Neural cell (in vitro differentiated cells): ENCODE measurements around the gene FAM237B. TPM values are rescaled to one million over a fixed set of nuclear protein-coding genes. Genes with fewer than 3 reads are reported as not detected.

Experiments used
- H2AFZ ChIP-seq: fragments of 200-600, 300-800 bp; sonication (generic), shearing (Covaris generic); 2 replicates; pipeline ENCODE4 v1.6.0; 2014; ENCODE audit warnings: low read depth, mild to moderate bottlenecking, antibody characterized with exemption, low read length, moderate library complexity
- H3F3A ChIP-seq: fragments of 200-600 bp; shearing (Covaris generic); 2 replicates; pipeline ENCODE4 v1.6.1; 2016; ENCODE audit warnings: mild to moderate bottlenecking, moderate library complexity, mixed read lengths, antibody characterized with exemption, low read length; ENCODE audit not compliant: insufficient read depth, poor library complexity, severe bottlenecking
- H3K27ac ChIP-seq: fragments of 200-600, 300-800 bp; sonication (generic), shearing (Covaris generic); 2 replicates; pipeline ENCODE4 v1.5.1; 2014; ENCODE audit warnings: mild to moderate bottlenecking, low read length, moderate library complexity
- H3K27me3 ChIP-seq: fragments of 300-800, 200-600 bp; sonication (generic), shearing (Covaris generic); 2 replicates; pipeline ENCODE4 v1.6.0; 2014; ENCODE audit warnings: mild to moderate bottlenecking, low read depth, low read length, moderate library complexity; ENCODE audit not compliant: insufficient read depth
- H3K36me3 ChIP-seq: fragments of 300-800, 200-600 bp; sonication (generic), shearing (Covaris generic); 2 replicates; pipeline ENCODE4 v1.5.1; 2014; ENCODE audit warnings: mild to moderate bottlenecking, antibody characterized with exemption, low read length, moderate library complexity; ENCODE audit not compliant: insufficient read depth
- H3K4me2 ChIP-seq: fragments of 300-800, 200-600 bp; sonication (generic), shearing (Covaris generic); 2 replicates; pipeline ENCODE4 v1.6.0; 2014; ENCODE audit warnings: mild to moderate bottlenecking, low read length
- H3K4me3 ChIP-seq: fragments of 300-800, 200-600 bp; sonication (generic), shearing (Covaris generic); 2 replicates; pipeline ENCODE4 v1.5.1; 2014; ENCODE audit warnings: mild to moderate bottlenecking, low read length, moderate library complexity
- H3K79me2 ChIP-seq: fragments of 200-600 bp; shearing (Covaris generic); replicated peaks from 2 replicates; pipeline ENCODE4 v1.6.0; 2014; ENCODE audit warnings: mild to moderate bottlenecking, low read length, moderate library complexity; ENCODE audit not compliant: insufficient read depth
- H3K9ac ChIP-seq: fragments of 300-800, 200-600 bp; sonication (generic), shearing (Covaris generic); 2 replicates; pipeline ENCODE4 v1.6.1; 2016; ENCODE audit warnings: mild to moderate bottlenecking, low read length, mixed read lengths
- H3K9me2 ChIP-seq: fragments of 200-600 bp; shearing (Covaris generic); 2 replicates; pipeline ENCODE4 v1.6.1; 2016; ENCODE audit warnings: mild to moderate bottlenecking, low read length, mixed read lengths; ENCODE audit not compliant: insufficient read depth
- H3K9me3 ChIP-seq: fragments of 200-600, 300-800 bp; sonication (generic), shearing (Covaris generic); 2 replicates; pipeline ENCODE4 v1.6.1; 2016; ENCODE audit warnings: mild to moderate bottlenecking, mixed run types, low read length, moderate library complexity, mixed read lengths
- H4K20me1 ChIP-seq: fragments of 200-600 bp; shearing (Covaris generic); 2 replicates; pipeline ENCODE4 v1.6.1; 2016; ENCODE audit warnings: mild to moderate bottlenecking, mixed run types; ENCODE audit not compliant: insufficient read depth
- CTCF ChIP-seq: fragments of 450-650 bp; IDR thresholded peaks from 2 replicates; pipeline ENCODE4 v1.5.1; 2014; ENCODE audit warnings: antibody characterized with exemption, mild to moderate bottlenecking, moderate library complexity; ENCODE audit not compliant: poor library complexity, severe bottlenecking
- EP300 ChIP-seq: fragments of 450-650 bp; conservative IDR thresholded peaks from 2 replicates; pipeline ENCODE4 v1.6.1; 2014; ENCODE audit warnings: antibody characterized with exemption, mild to moderate bottlenecking, moderate library complexity; ENCODE audit not compliant: poor library complexity, severe bottlenecking
- EZH2 ChIP-seq: fragments of 200-600, 300-800 bp; shearing (Covaris generic), sonication (generic); IDR thresholded peaks from 2 replicates; pipeline ENCODE4 v1.6.1; 2014; ENCODE audit warnings: antibody characterized with exemption, low read length, borderline replicate concordance, mild to moderate bottlenecking; ENCODE audit not compliant: insufficient read depth, poor library complexity, severe bottlenecking
- MXI1 ChIP-seq: fragments of 450-650 bp; conservative IDR thresholded peaks from 2 replicates; pipeline ENCODE4 v1.6.1; 2014; ENCODE audit warnings: antibody characterized with exemption, mild to moderate bottlenecking; ENCODE audit not compliant: poor library complexity, severe bottlenecking
- POLR2AphosphoS5 ChIP-seq: IDR thresholded peaks from 2 replicates; pipeline ENCODE4 v1.6.1; 2012
- RAD21 ChIP-seq: fragments of 450-650 bp; conservative IDR thresholded peaks from 2 replicates; pipeline ENCODE4 v1.6.1; 2014; ENCODE audit warnings: antibody characterized with exemption, mild to moderate bottlenecking, moderate library complexity
- SMC3 ChIP-seq: fragments of 450-650 bp; conservative IDR thresholded peaks from 2 replicates; pipeline ENCODE4 v1.6.1; 2014; ENCODE audit warnings: antibody characterized with exemption, mild to moderate bottlenecking, moderate library complexity; ENCODE audit not compliant: poor library complexity
- TAF1 ChIP-seq: IDR thresholded peaks from 2 replicates; pipeline ENCODE4 v1.6.1; 2012; ENCODE audit warnings: low read depth
- polyA plus RNA-seq: library from polyadenylated mRNA; depleted of rRNA; stranded (reverse); fragments of >200 nt; gene quantifications from 2 replicates; pipeline ENCODE4 v1.2.3, GENCODE V29; 2014
- TF ChIP-seq, protein P1 (sequence below): IDR thresholded peaks from 2 replicates; pipeline ENCODE4 v1.6.1; 2012; ENCODE audit warnings: borderline replicate concordance

FAM237B gene
- polyA plus RNA-seq, 1 donor from 2014 or later: not detected

DNA sequence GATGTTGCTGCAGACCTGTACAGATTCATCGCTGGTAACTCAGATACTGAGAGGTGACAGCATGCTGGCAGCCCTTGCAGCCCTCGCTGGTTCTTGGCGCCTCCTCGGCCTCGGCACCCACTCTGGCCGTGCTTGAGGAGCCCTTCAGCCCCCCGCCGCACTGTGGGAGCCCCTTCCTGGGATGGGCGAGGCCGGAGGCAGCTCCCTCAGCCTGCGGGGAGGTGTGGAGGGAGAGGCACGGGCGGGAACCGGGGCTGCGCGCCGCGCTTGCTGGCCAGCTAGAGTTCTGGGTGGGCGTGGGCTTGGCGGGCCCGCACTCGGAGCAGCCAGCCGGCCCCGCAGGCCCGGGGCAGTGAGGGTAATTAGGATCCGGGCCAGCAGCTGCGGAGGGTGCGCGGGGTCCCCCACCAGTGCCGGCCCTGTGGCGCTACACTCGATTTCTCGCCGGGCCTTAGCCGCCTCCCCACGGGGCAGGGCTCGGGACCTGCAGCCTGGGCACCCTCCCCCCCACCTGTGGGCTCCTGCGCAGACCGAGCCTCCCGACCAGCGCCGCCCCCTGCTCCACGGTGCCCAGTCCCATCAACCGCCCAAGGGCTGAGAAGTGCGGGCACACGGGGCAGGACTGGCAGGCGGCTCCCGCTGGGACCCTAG, 13.2 kb upstream of the FAM237B start:
- no peak overlapping the region for H3K9ac ChIP-seq
- no peak overlapping the region for H2AFZ ChIP-seq
- H3K9me3 ChIP-seq: no peaks in the 10 kb centered on the region
- no peaks in the 10 kb centered on the region for H3F3A ChIP-seq
- H3K27ac ChIP-seq: no peak overlapping the region
- H3K27me3 ChIP-seq: no peaks in the 10 kb centered on the region
- H4K20me1 ChIP-seq: no peaks in the 10 kb centered on the region
- H3K4me2 ChIP-seq: no peak overlapping the region
- no peak for TF ChIP-seq POLR2AphosphoS5
- TF ChIP-seq, protein P1, sequence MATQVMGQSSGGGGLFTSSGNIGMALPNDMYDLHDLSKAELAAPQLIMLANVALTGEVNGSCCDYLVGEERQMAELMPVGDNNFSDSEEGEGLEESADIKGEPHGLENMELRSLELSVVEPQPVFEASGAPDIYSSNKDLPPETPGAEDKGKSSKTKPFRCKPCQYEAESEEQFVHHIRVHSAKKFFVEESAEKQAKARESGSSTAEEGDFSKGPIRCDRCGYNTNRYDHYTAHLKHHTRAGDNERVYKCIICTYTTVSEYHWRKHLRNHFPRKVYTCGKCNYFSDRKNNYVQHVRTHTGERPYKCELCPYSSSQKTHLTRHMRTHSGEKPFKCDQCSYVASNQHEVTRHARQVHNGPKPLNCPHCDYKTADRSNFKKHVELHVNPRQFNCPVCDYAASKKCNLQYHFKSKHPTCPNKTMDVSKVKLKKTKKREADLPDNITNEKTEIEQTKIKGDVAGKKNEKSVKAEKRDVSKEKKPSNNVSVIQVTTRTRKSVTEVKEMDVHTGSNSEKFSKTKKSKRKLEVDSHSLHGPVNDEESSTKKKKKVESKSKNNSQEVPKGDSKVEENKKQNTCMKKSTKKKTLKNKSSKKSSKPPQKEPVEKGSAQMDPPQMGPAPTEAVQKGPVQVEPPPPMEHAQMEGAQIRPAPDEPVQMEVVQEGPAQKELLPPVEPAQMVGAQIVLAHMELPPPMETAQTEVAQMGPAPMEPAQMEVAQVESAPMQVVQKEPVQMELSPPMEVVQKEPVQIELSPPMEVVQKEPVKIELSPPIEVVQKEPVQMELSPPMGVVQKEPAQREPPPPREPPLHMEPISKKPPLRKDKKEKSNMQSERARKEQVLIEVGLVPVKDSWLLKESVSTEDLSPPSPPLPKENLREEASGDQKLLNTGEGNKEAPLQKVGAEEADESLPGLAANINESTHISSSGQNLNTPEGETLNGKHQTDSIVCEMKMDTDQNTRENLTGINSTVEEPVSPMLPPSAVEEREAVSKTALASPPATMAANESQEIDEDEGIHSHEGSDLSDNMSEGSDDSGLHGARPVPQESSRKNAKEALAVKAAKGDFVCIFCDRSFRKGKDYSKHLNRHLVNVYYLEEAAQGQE: no peak
- no peak for TF ChIP-seq SMC3
- TF ChIP-seq CTCF: no peak
- TF ChIP-seq EP300: no peak
- no peak for TF ChIP-seq RAD21
- no peak for TF ChIP-seq EZH2
- no peak for TF ChIP-seq MXI1
- TF ChIP-seq TAF1: no peak
- no peaks in the 10 kb centered on the region for H3K79me2 ChIP-seq
- no peak overlapping the region for H3K4me3 ChIP-seq
- H3K36me3 ChIP-seq: no peaks in the 10 kb centered on the region
- H3K9me2 ChIP-seq: no peaks in the 10 kb centered on the region

- TF ChIP-seq EZH2: no peak
- TF ChIP-seq POLR2AphosphoS5: no peak
- no peak for TF ChIP-seq EP300
- TF ChIP-seq RAD21: no peak
- no peak for TF ChIP-seq CTCF
- TF ChIP-seq, protein P1: no peak
- TF ChIP-seq SMC3: no peak
- no peak for TF ChIP-seq MXI1
- no peak for TF ChIP-seq TAF1
- Histone ChIP-seq H3K79me2 (no peaks in the 10 kb centered on the region), H3K9me2 (no peaks in the 10 kb centered on the region), H3K9me3 (no peaks in the 10 kb centered on the region), H3K36me3 (no peaks in the 10 kb centered on the region), H2AFZ (no peak overlapping the region), H3K27me3 (peaks cover 12% of the 10 kb centered on the region), H3K4me2 (no peak overlapping the region), H3K4me3 (no peak overlapping the region), H3K27ac (no peak overlapping the region), H3K9ac (no peak overlapping the region), H4K20me1 (no peaks in the 10 kb centered on the region), H3F3A (no peaks in the 10 kb centered on the region)
Measured at GRCh38 chr7:90326500-90326899, 5.4 kb upstream of the FAM237B start.
